SK-N-SH (cell line): ENCODE data around the gene NID1. TPM values are rescaled to one million over a fixed set of nuclear protein-coding genes. Genes with fewer than 3 reads are reported as not detected.

Experiments
- CTCF ChIA-PET: fragments of 300-600, 350-600 bp; formaldehyde crosslinking; extraction: SDS; loops from one replicate; lab custom pipeline; 2021; lab: Yijun Ruan, JAX
- POLR2A ChIA-PET: fragments of 350-600 bp; sonication (Branson Sonifier 250); formaldehyde crosslinking; extraction: SDS; loops from one replicate; lab custom pipeline; 2020; ENCODE audit warnings: antibody characterized with exemption, inconsistent platforms; lab: Yijun Ruan, JAX
- DNase-seq: peaks from one replicate; pipeline ENCODE4 v3.0.0; 2012
- H2AFZ ChIP-seq: fragments of 200-600 bp; sonication (generic); 2 replicates; pipeline ENCODE4 v1.8.1; 2016; ENCODE audit warnings: antibody characterized with exemption, mild to moderate bottlenecking, low read depth
- H3F3A ChIP-seq: fragments of 200-600 bp; sonication (generic); replicated peaks from 2 replicates; pipeline ENCODE3; 2016; ENCODE audit warnings: antibody characterized with exemption, mild to moderate bottlenecking; ENCODE audit not compliant: insufficient read depth
- H3K27ac ChIP-seq, 2 experiments: fragments of 200-500 bp in 1 of 2; fragments of 200-600 bp in 1 of 2; sonication (Bioruptor generic) in 1 of 2; sonication (generic), shearing (Covaris generic) in 1 of 2; 2 replicates each; pipeline versions ENCODE4 v1.5.1 to v1.6.1; 2014 to 2016; ENCODE audit warnings: low read depth in 2 of 2, inconsistent platforms in 1 of 2, low read length in 1 of 2, mild to moderate bottlenecking in 1 of 2, mixed read lengths in 1 of 2
- H3K27me3 ChIP-seq: fragments of 200-600 bp; sonication (generic), shearing (Covaris generic); 2 replicates; pipeline ENCODE4 v1.6.1; 2016; ENCODE audit warnings: mixed run types; ENCODE audit not compliant: insufficient read depth
- H3K36me3 ChIP-seq, 2 experiments: fragments of 200-500 bp in 1 of 2; fragments of 200-600 bp in 1 of 2; sonication (Bioruptor generic) in 1 of 2; sonication (generic) in 1 of 2; replicated peaks in 1 of 2; 2 replicates each; pipeline versions ENCODE3 to v1.5.1; 2014 to 2016; ENCODE audit warnings: low read length in 1 of 2, mild to moderate bottlenecking in 1 of 2; ENCODE audit not compliant: insufficient read depth in 2 of 2, control insufficient read depth in 1 of 2
- H3K4me1 ChIP-seq, 2 experiments: fragments of 200-500 bp in 1 of 2; fragments of 200-600 bp in 1 of 2; sonication (Bioruptor generic) in 1 of 2; sonication (generic), shearing (Covaris generic) in 1 of 2; 2 replicates each; pipeline versions ENCODE4 v1.5.1 to v1.6.1; 2014 to 2016; ENCODE audit warnings: low read depth in 1 of 2, low read length in 1 of 2, mixed run types in 1 of 2; ENCODE audit not compliant: insufficient read depth in 2 of 2, control insufficient read depth in 1 of 2
- H3K4me2 ChIP-seq: fragments of 200-600 bp; sonication (generic), shearing (Covaris generic); 2 replicates; pipeline ENCODE4 v1.6.1; 2017; ENCODE audit warnings: mixed run types
- H3K4me3 ChIP-seq, 2 experiments: fragments of 200-500 bp in 1 of 2; fragments of 200-600 bp in 1 of 2; sonication (Bioruptor generic) in 1 of 2; sonication (generic), shearing (Covaris generic) in 1 of 2; 2 replicates each; pipeline versions ENCODE4 v1.5.1 to v1.8.1; 2014 to 2016; ENCODE audit warnings: low read depth in 2 of 2, inconsistent platforms in 1 of 2, low read length in 1 of 2, mild to moderate bottlenecking in 1 of 2, mixed read lengths in 1 of 2, moderate library complexity in 1 of 2
- H3K79me2 ChIP-seq: fragments of 200-600 bp; sonication (generic); 2 replicates; pipeline ENCODE4 v1.8.1; 2017; ENCODE audit warnings: mild to moderate bottlenecking; ENCODE audit not compliant: insufficient read depth
- H3K9ac ChIP-seq: fragments of 200-600 bp; sonication (generic); 2 replicates; pipeline ENCODE4 v1.6.1; 2017; ENCODE audit warnings: mixed run types
- H3K9me2 ChIP-seq: fragments of 200-600 bp; sonication (generic); 2 replicates; pipeline ENCODE4 v1.6.1; 2017; ENCODE audit warnings: mixed run types
- H3K9me3 ChIP-seq: fragments of 200-600 bp; sonication (generic); 2 replicates; pipeline ENCODE4 v1.6.1; 2017; ENCODE audit warnings: mixed run types, mild to moderate bottlenecking, moderate library complexity
- H4K20me1 ChIP-seq: fragments of 200-600 bp; sonication (generic); 2 replicates; pipeline ENCODE4 v1.6.1; 2017; ENCODE audit warnings: mild to moderate bottlenecking, mixed run types; ENCODE audit not compliant: insufficient read depth
- CHD2 ChIP-seq: fragments of 150-350 bp; IDR thresholded peaks from 2 replicates; pipeline ENCODE4 v1.6.1; 2018; ENCODE audit warnings: low read length; ENCODE audit not compliant: partially characterized antibody
- ELF1 ChIP-seq: IDR thresholded peaks from 2 replicates; pipeline ENCODE4 v1.4.0; 2012
- EP300 ChIP-seq, 2 experiments: IDR thresholded peaks; 2 replicates each; pipeline versions ENCODE4 v1.4.0 to v1.6.1; 2012; ENCODE audit warnings: borderline replicate concordance in 1 of 2, low read depth in 1 of 2, low read length in 1 of 2
- EZH2phosphoT487 ChIP-seq: fragments of 200-600 bp; sonication (generic); IDR thresholded peaks from 2 replicates; pipeline ENCODE4 v1.6.1; 2017; ENCODE audit warnings: low read depth, mixed run types, mild to moderate bottlenecking, antibody characterized with exemption, moderate library complexity, borderline replicate concordance
- FOSL2 ChIP-seq: IDR thresholded peaks from 2 replicates; pipeline ENCODE4 v1.4.0; 2012; ENCODE audit warnings: low read depth, mild to moderate bottlenecking, moderate library complexity, borderline replicate concordance
- GATA2 ChIP-seq: sonication (generic); formaldehyde crosslinking; IDR thresholded peaks from 2 replicates; pipeline ENCODE4 v1.5.0; 2020; ENCODE audit warnings: mild to moderate bottlenecking, missing genetic modification reagents
- JUND ChIP-seq: IDR thresholded peaks from 2 replicates; pipeline ENCODE4 v1.4.0; 2012
- MEF2A ChIP-seq: IDR thresholded peaks from 2 replicates; pipeline ENCODE4 v1.4.0; 2012; ENCODE audit warnings: low read depth, borderline replicate concordance
- NRF1 ChIP-seq: IDR thresholded peaks from 2 replicates; pipeline ENCODE4 v1.6.1; 2012; ENCODE audit warnings: low read depth, mild to moderate bottlenecking, low read length
- POLR2AphosphoS5 ChIP-seq: IDR thresholded peaks from 2 replicates; pipeline ENCODE4 v1.6.1; 2012; ENCODE audit warnings: low read depth, low read length
- SIN3A ChIP-seq: IDR thresholded peaks from 2 replicates; pipeline ENCODE4 v1.6.1; 2012; ENCODE audit warnings: low read depth, mild to moderate bottlenecking, low read length, moderate library complexity, borderline replicate concordance
- SMC3 ChIP-seq: IDR thresholded peaks from 2 replicates; pipeline ENCODE4 v1.6.1; 2012; ENCODE audit warnings: low read depth, low read length, improper control_type of control experiment
- TAF1 ChIP-seq: IDR thresholded peaks from 2 replicates; pipeline ENCODE4 v1.6.1; 2012; ENCODE audit warnings: low read depth, mild to moderate bottlenecking, low read length, moderate library complexity, borderline replicate concordance
- WGBS: methylation state at CpG from one replicate; pipeline ENCODE4 v1.1.6; 2017; ENCODE audit warnings: low lambda C conversion rate; 5-methylcytosine and 5-hydroxymethylcytosine counted together
- polyA plus RNA-seq, 3 experiments: library from polyadenylated mRNA; depleted of rRNA; stranded (reverse); fragments of >200 nt; gene quantifications; 2 replicates each; pipeline ENCODE4 v1.2.3, GENCODE V29; 2012
- TF ChIP-seq, protein P1 (sequence below): IDR thresholded peaks from 2 replicates; pipeline ENCODE4 v1.4.0; 2012; ENCODE audit warnings: low read depth, borderline replicate concordance
- TF ChIP-seq, protein P2 (sequence below): fragments of 200-600 bp; sonication (generic); IDR thresholded peaks from 2 replicates; pipeline ENCODE4 v1.6.1; 2017; ENCODE audit warnings: antibody characterized with exemption, mild to moderate bottlenecking, moderate library complexity
- TF ChIP-seq, protein P3 (sequence below): fragments of 150-350 bp; IDR thresholded peaks from 2 replicates; pipeline ENCODE4 v1.6.1; 2016; ENCODE audit warnings: mild to moderate bottlenecking, low read depth, low read length
- TF ChIP-seq, protein P4 (sequence below): IDR thresholded peaks from 2 replicates; pipeline ENCODE4 v1.6.1; 2012; ENCODE audit warnings: mild to moderate bottlenecking, low read depth, low read length, moderate library complexity
- TF ChIP-seq, protein P5 (sequence below): fragments of 150-350 bp; IDR thresholded peaks from 2 replicates; pipeline ENCODE4 v1.6.1; 2017; ENCODE audit warnings: antibody characterized with exemption, low read length, low read depth, borderline replicate concordance
- TF ChIP-seq, protein P6 (sequence below): IDR thresholded peaks from 2 replicates; pipeline ENCODE4 v1.4.0; 2012; ENCODE audit warnings: low read depth
- TF ChIP-seq, protein P7 (sequence below): IDR thresholded peaks from 2 replicates; pipeline ENCODE4 v1.4.0; 2012; ENCODE audit warnings: low read depth, borderline replicate concordance

The NID1 gene
- polyA plus RNA-seq, 1 of the 3 experiments (the other 2 are of a cell fraction): 74.3 TPM

DNA sequence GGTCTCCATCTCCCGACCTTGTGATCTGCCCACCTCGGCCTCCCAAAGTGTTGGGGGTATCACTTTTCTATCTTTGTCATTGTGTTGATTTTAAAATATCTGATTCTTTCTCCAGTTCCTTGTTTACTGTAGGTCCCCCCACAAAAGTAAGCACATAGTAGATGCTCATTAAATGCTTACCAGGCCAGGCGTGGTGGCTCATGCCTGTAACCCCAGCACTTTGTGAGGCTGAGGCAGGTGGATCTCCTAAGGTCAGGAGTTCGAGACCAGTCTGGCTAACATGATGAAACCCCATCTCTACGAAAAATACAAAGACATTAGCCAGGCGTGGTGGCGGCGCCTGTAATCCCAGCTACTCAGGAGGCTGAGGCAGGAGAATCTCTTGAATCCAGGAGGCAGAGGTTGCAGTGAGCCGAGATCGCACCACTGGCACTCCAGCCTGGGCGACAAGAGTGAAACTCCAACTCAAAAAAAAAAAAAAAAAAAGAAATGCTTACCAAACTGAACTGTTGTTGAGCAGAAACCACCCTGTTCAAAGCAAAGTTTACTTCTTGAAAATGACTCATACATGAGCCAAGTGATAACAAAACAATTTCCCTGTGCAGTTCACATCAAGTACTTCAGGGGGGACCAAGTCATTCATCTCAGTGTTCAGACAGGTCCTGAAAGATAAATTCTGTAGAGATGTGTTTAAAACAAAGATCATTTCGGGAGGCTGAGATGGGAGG lies 24.3 kb upstream of the NID1 start (continued):
- TF ChIP-seq, protein P1, sequence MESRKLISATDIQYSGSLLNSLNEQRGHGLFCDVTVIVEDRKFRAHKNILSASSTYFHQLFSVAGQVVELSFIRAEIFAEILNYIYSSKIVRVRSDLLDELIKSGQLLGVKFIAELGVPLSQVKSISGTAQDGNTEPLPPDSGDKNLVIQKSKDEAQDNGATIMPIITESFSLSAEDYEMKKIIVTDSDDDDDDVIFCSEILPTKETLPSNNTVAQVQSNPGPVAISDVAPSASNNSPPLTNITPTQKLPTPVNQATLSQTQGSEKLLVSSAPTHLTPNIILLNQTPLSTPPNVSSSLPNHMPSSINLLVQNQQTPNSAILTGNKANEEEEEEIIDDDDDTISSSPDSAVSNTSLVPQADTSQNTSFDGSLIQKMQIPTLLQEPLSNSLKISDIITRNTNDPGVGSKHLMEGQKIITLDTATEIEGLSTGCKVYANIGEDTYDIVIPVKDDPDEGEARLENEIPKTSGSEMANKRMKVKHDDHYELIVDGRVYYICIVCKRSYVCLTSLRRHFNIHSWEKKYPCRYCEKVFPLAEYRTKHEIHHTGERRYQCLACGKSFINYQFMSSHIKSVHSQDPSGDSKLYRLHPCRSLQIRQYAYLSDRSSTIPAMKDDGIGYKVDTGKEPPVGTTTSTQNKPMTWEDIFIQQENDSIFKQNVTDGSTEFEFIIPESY: no peak
- no peak for TF ChIP-seq NRF1

DNA sequence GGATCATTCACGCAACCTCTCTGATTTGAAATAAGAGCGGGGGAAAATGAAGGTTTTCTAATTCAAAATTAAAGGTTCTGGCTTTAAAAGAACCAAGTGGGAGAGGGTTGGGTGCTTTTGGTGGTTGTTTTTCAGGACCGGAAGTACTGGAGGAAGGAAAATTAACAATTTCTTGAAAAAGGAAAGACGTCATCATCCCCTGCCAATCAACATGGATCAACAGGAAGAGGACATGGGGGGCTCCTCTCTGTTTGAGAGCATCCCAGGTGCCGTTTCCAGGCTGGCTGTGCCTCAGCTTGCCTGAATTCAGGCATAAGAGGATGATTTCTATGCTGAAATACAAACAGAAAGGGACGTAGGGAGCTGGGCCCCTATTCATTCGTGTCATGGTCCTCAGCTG lies 21.6 kb upstream of the NID1 start:
- TF ChIP-seq MEF2A (no peak), JUND (no peak), CHD2 (no peak), SMC3 (no peak), POLR2AphosphoS5 (no peak), FOSL2 (no peak), SIN3A (no peak), GATA2 (CRISPR knock-in tag) (no peak), EP300 (IDR thresholded peaks at IDR 0.05; ENCODE audit: borderline replicate concordance in 1 of 2, low read depth in 1 of 2, low read length in 1 of 2) (no peak), EZH2phosphoT487 (no peak), TAF1 (no peak), ELF1 (no peak)
- TF ChIP-seq, protein P2, sequence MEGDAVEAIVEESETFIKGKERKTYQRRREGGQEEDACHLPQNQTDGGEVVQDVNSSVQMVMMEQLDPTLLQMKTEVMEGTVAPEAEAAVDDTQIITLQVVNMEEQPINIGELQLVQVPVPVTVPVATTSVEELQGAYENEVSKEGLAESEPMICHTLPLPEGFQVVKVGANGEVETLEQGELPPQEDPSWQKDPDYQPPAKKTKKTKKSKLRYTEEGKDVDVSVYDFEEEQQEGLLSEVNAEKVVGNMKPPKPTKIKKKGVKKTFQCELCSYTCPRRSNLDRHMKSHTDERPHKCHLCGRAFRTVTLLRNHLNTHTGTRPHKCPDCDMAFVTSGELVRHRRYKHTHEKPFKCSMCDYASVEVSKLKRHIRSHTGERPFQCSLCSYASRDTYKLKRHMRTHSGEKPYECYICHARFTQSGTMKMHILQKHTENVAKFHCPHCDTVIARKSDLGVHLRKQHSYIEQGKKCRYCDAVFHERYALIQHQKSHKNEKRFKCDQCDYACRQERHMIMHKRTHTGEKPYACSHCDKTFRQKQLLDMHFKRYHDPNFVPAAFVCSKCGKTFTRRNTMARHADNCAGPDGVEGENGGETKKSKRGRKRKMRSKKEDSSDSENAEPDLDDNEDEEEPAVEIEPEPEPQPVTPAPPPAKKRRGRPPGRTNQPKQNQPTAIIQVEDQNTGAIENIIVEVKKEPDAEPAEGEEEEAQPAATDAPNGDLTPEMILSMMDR: no peak
- TF ChIP-seq, protein P3, sequence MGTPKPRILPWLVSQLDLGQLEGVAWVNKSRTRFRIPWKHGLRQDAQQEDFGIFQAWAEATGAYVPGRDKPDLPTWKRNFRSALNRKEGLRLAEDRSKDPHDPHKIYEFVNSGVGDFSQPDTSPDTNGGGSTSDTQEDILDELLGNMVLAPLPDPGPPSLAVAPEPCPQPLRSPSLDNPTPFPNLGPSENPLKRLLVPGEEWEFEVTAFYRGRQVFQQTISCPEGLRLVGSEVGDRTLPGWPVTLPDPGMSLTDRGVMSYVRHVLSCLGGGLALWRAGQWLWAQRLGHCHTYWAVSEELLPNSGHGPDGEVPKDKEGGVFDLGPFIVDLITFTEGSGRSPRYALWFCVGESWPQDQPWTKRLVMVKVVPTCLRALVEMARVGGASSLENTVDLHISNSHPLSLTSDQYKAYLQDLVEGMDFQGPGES: no peak
- TF ChIP-seq, protein P4, sequence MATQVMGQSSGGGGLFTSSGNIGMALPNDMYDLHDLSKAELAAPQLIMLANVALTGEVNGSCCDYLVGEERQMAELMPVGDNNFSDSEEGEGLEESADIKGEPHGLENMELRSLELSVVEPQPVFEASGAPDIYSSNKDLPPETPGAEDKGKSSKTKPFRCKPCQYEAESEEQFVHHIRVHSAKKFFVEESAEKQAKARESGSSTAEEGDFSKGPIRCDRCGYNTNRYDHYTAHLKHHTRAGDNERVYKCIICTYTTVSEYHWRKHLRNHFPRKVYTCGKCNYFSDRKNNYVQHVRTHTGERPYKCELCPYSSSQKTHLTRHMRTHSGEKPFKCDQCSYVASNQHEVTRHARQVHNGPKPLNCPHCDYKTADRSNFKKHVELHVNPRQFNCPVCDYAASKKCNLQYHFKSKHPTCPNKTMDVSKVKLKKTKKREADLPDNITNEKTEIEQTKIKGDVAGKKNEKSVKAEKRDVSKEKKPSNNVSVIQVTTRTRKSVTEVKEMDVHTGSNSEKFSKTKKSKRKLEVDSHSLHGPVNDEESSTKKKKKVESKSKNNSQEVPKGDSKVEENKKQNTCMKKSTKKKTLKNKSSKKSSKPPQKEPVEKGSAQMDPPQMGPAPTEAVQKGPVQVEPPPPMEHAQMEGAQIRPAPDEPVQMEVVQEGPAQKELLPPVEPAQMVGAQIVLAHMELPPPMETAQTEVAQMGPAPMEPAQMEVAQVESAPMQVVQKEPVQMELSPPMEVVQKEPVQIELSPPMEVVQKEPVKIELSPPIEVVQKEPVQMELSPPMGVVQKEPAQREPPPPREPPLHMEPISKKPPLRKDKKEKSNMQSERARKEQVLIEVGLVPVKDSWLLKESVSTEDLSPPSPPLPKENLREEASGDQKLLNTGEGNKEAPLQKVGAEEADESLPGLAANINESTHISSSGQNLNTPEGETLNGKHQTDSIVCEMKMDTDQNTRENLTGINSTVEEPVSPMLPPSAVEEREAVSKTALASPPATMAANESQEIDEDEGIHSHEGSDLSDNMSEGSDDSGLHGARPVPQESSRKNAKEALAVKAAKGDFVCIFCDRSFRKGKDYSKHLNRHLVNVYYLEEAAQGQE: no peak
- TF ChIP-seq, protein P5, sequence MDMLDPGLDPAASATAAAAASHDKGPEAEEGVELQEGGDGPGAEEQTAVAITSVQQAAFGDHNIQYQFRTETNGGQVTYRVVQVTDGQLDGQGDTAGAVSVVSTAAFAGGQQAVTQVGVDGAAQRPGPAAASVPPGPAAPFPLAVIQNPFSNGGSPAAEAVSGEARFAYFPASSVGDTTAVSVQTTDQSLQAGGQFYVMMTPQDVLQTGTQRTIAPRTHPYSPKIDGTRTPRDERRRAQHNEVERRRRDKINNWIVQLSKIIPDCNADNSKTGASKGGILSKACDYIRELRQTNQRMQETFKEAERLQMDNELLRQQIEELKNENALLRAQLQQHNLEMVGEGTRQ: no peak
- TF ChIP-seq, protein P6, sequence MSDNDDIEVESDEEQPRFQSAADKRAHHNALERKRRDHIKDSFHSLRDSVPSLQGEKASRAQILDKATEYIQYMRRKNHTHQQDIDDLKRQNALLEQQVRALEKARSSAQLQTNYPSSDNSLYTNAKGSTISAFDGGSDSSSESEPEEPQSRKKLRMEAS: no peak
- TF ChIP-seq, protein P7, sequence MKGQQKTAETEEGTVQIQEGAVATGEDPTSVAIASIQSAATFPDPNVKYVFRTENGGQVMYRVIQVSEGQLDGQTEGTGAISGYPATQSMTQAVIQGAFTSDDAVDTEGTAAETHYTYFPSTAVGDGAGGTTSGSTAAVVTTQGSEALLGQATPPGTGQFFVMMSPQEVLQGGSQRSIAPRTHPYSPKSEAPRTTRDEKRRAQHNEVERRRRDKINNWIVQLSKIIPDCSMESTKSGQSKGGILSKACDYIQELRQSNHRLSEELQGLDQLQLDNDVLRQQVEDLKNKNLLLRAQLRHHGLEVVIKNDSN: no peak
- ChIA-PET CTCF (no interaction called here), POLR2A (no interaction called here)
- Histone ChIP-seq H3K4me2 (no peak overlapping the region), H3K4me1 (peaks cover 4 to 8% of the 10 kb centered on the region in 2 experiments; a peak in 1 of 4 replicates), H3K79me2 (no peaks in the 10 kb centered on the region), H4K20me1 (no peaks in the 10 kb centered on the region), H3K4me3 (no peak overlapping the region), H3K27me3 (no peaks in the 10 kb centered on the region), H3K36me3 (no peaks in the 10 kb centered on the region), H3F3A (peaks cover 7% of the 10 kb centered on the region), H3K9ac (no peak overlapping the region), H2AFZ (no peak overlapping the region), H3K27ac (no peak overlapping the region), H3K9me3 (no peaks in the 10 kb centered on the region), H3K9me2 (no peaks in the 10 kb centered on the region)
- no peak for DNase-seq
- WGBS: 72% methylated on average over 7 of the region's 7 CpGs
